ENCODE data around the gene LAG3.

DNA sequence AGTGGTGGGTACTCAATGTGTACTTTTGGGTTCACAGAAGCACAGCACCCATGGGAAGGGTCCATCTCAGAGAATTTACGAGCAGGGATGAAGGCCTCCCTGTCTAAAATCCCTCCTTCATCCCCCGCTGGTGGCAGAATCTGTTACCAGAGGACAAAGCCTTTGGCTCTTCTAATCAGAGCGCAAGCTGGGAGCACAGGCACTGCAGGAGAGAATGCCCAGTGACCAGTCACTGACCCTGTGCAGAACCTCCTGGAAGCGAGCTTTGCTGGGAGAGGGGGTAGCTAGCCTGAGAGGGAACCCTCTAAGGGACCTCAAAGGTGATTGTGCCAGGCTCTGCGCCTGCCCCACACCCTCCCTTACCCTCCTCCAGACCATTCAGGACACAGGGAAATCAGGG is 47.8 kb downstream of the LAG3 start:
- TF ChIP-seq, protein P1, sequence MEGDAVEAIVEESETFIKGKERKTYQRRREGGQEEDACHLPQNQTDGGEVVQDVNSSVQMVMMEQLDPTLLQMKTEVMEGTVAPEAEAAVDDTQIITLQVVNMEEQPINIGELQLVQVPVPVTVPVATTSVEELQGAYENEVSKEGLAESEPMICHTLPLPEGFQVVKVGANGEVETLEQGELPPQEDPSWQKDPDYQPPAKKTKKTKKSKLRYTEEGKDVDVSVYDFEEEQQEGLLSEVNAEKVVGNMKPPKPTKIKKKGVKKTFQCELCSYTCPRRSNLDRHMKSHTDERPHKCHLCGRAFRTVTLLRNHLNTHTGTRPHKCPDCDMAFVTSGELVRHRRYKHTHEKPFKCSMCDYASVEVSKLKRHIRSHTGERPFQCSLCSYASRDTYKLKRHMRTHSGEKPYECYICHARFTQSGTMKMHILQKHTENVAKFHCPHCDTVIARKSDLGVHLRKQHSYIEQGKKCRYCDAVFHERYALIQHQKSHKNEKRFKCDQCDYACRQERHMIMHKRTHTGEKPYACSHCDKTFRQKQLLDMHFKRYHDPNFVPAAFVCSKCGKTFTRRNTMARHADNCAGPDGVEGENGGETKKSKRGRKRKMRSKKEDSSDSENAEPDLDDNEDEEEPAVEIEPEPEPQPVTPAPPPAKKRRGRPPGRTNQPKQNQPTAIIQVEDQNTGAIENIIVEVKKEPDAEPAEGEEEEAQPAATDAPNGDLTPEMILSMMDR (IDR thresholded peaks at IDR 0.05 in 4 of 5, conservative IDR thresholded peaks at IDR 0.05 in 1 of 5) = no peak
- TF ChIP-seq POLR2A (IDR thresholded peaks at IDR 0.05) = no peak
